ENCODE results near the gene TEX52. TPM values are rescaled to one million over a fixed set of nuclear protein-coding genes. Genes with fewer than 3 reads are reported as not detected.
A peak's percentile ranks its signal among the peaks of the same experiment; 100 is the strongest.

Gene TEX52
- polyA plus RNA-seq (ENCODE audit: insufficient read length in 10 of 10), result 1 to 10 TPM in 3 of 10 donors, under 1 TPM in 7; 0.15 to 1.5 (median 0.63) TPM
- long read RNA-seq, donor 1, result 0 reads
- long read RNA-seq, donor 2, result 0 reads
- long read RNA-seq, donor 3, result 0 reads
- long read RNA-seq, donor 4, result 0 reads
- long read RNA-seq, donor 5, result 0 reads
- long read RNA-seq, donor 6, result 0 reads
- long read RNA-seq, donor 7, result 0 reads
- long read RNA-seq, donor 8, result 0 reads
- long read RNA-seq, donor 9, result 0 reads

GRCh38 chr12:2857021-2857431 lies at the start of gene TEX52:
Gene TEX52, minus strand, starts transcription at chr12:2857039. Its CDS starts 13 bp downstream, at chr12:2857026.
- no peak for DNase-seq

GRCh38 chr12:2904260-2904659 lies 47.4 kb upstream of the TEX52 start:
- no peak for DNase-seq

- no peak for DNase-seq
Measured at GRCh38 chr12:2902272-2902880, 45.5 kb upstream of the TEX52 start.

- DNase-seq, result no peak
Measured at GRCh38 chr12:2900642-2901041, 43.8 kb upstream of the TEX52 start.

GRCh38 chr12:2897418-2897817 lies 40.6 kb upstream of the TEX52 start:
- DNase-seq, result no peak

GRCh38 chr12:2895511-2895910 lies 38.7 kb upstream of the TEX52 start:
- DNase-seq, result no peak

- DNase-seq, result no peak
Measured at GRCh38 chr12:2895051-2895451, 38.2 kb upstream of the TEX52 start.

GRCh38 chr12:2893007-2893406 lies 36.2 kb upstream of the TEX52 start:
- peak in 2 of 3 donors; percentile 54 to 69 for DNase-seq

GRCh38 chr12:2892246-2892645 lies 35.4 kb upstream of the TEX52 start:
- peak in 1 of 3 donors; percentile 34 for DNase-seq

GRCh38 chr12:2891240-2892053 lies 34.6 kb upstream of the TEX52 start:
- peak; percentile 43 to 88 (median 71) for DNase-seq

GRCh38 chr12:2890388-2891239 lies 33.8 kb upstream of the TEX52 start, which contains the start of gene TULP3:
Gene TULP3, plus strand, starts transcription at chr12:2890891. Its CDS starts 57 bp downstream, at chr12:2890948.
- peak; percentile 98 to 99 (median 98) for DNase-seq

- no peak for DNase-seq
Measured at GRCh38 chr12:2890001-2890387, 33.2 kb upstream of the TEX52 start.

GRCh38 chr12:2886768-2887450 lies 30.1 kb upstream of the TEX52 start:
- no peak for DNase-seq

- no peak for DNase-seq
Measured at GRCh38 chr12:2884810-2885209, 28.0 kb upstream of the TEX52 start.

GRCh38 chr12:2879853-2880252 lies 23.0 kb upstream of the TEX52 start:
- no peak for DNase-seq

GRCh38 chr12:2877953-2878732 lies 21.3 kb upstream of the TEX52 start:
- peak in 1 of 3 donors; percentile 44 for DNase-seq

- DNase-seq, result peak; percentile 89 to 97 (median 94)
Measured at GRCh38 chr12:2877047-2877952, 20.5 kb upstream of the TEX52 start, which contains the start of the genes FOXM1 and RHNO1. Gene FOXM1, minus strand, starts transcription at chr12:2877174. Its CDS starts 2,696 bp downstream, at chr12:2874478. Gene RHNO1, plus strand, starts transcription at chr12:2877223. Its CDS starts 8,144 bp downstream, at chr12:2885367.

- peak in 1 of 3 donors; percentile 67 for DNase-seq
Measured at GRCh38 chr12:2876431-2877046, 19.7 kb upstream of the TEX52 start.
